HG03460 (cell line): Measurements from ENCODE around the gene SKIC2.
"Not testable (repeated sequence)": the region's sequence is repeated elsewhere in the genome, so short reads cannot be mapped to it uniquely, and the experiment has no call there.

ENCODE experiments used
- ATAC-seq: cut with Tn5 transposase; IDR thresholded peaks from one replicate; pipeline ENCODE4 v1.9.1; 2021; ENCODE audit not compliant: unreplicated experiment

Gene SKIC2

DNA sequence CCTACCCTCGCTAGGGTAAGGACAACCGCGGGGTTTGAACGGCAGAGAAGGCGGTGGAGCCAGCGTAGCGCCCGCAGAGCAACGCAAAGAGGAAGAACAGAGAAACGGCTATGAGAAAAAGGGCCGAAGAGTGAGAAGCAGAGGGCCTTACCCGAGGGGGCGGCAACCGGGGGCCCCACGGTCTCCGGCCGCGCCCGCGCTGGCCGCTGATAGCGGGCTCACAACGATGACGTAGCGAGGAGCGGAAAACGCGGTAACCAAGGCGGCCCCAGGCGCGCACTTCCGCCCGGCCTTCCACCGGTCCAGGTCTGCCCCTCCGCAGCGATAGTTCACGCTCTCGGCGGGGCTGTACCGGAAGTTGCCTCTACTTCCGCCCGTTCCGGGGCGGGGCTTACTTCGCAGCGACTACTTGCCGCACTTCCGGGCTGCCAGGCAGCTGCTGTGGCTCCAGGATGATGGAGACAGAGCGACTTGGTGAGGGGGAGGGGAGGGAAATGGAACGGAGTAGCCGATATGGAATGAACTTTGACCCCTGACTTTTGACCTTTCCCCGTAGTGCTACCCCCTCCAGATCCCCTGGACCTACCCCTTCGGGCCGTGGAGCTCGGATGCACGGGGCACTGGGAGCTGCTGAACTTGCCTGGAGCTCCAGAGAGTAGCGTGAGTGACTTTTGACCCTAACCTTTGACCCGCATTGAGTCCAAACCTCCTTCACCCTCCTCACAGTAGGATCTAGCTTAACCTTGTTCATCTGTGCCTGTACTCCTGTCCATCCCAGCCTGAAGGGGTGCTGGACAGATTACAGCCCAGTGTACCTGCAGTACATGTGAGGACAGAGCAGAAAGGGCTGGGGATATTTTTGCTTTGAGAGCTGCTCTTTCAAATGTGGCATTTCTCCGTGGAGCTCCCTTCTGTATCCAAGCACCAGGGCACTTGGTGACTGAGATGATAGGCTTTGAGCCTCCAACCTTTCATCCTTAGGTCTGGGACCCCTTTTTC lies at the start of gene SKIC2, which contains the start of gene NELFE:
Gene SKIC2 (plus strand): TSS at position 435 of the 999 bp plus-strand sequence. CDS start 18 bp downstream, at position 453.
Gene NELFE (minus strand): TSS at position 231 of the 999 bp plus-strand sequence. CDS start 525 bp downstream, outside the sequence.
- ATAC-seq, result peak; percentile 98

DNA sequence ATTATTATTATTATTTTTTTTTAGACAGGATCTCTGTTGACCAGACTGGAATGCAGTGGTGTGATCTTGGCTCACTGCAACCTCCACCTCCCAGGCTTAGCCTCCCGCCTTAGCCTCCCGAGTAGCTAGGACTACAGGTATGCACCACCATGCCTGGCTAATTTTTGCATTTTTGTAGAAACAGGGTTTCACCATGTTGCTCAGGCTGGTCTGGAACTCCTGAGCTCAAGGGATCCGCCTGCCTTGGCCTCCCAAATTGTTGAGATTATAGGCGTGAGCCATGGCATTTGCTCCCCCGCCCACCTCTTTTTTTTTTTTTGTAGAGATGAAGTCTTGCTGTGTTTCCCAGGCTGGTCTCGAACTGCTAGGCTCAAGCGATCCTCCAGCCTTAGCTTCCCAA lies 49.7 kb upstream of the SKIC2 start:
- not testable (repeated sequence) for ATAC-seq

DNA sequence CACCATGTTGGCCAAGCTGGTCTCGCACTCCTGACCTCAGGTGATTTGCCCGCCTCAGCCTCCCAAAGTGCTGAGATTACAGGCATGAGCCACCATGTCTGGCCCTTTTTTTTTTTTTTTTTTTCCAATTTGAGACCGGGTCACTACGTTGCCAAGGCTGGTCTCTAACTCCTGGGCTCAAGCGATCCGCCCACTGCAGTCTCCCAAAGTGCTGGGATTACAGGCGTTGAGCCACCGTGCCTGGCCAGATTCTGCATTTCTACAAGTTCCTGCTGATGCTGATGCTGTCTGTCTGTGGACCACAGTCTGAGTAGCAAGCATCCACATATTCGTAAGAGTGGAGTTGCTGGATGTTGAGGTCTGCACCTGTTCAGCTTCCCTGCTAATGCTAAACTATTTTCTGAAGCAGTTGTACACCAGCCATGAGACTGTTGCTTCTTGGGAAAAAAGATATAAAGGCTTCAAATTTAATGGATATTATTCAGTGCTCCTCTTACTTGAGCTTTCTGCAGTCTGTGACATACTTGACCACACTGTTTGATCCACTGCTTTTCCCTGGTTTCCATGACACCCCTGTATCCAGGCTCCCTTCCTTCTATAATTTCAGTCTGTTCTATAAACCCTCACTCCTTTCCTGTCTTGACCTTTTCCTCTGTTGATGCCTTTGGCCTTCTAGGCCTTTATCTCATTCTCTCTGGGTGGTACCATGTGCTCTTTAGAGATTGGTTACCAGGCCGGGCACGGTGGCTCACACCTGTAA lies 47.0 kb upstream of the SKIC2 start:
- no peak for ATAC-seq

DNA sequence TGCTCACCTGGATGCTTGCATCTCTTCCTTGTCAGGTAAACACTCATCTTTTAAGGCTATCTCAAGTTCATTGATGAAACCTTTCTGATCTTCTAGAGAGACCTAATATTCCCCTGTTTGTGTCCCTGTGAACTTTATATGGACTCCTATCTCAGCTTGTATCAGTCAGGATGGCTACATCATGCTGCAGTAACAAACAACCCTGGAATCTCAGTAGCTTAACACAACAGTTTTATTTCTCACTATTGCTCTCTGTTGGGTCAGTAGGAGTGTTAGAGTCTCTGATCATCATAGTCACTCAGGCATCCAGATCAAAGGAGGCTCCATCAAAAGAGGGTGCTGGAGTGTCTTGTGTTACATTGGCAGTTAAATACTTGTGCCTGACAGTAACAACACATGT lies 43.6 kb upstream of the SKIC2 start:
- no peak for ATAC-seq

DNA sequence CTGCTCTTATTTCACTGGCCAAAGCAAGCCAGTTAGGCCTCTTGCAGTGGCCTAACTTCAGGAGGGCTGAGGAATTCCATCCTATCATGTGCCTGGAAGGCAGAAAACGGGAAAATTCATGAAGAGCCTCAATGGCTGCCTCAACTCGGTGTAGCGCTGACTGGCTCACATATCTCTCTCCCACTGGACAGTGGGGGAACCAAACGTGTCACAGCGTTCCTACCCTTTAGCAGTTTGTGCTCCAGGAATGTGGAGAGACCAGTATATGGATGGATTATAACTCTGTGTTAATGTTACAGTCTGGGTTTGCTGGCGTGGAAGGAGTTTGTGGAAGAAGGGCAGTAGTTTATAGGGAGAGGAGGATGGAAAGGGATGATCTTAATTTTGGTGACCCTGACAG lies 43.2 kb upstream of the SKIC2 start:
- ATAC-seq, result no peak

DNA sequence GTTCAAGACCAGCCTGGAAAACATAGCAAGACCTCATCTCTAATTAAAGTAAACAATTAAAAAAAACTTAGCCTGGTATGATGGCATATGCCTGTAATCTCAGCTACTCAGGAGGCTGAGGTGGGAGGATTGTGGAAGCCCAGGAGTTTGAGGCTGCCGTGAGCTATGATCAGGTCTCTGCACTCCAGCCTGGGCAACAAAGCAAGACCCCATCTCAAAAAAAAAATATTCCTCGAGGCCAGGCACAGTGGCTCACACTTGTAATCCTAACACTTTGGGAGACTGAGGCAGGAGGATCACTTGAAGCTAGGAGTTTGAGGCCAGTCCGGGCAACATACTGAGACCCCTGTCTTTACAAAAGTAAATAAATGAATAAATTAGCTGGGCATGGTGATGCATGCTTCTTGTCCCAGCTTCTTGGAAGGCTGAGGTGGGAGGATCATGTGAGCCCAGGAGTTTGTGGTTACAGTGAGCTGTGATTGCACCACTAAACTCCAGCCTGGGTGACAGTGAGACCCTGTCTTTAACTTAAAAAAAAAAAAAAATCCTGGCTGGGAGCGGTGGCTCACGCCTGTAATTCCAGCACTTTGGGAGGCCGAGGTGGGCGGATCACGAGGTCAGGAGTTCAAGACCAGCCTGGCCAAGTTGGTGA lies 40.8 kb upstream of the SKIC2 start:
- no peak for ATAC-seq

DNA sequence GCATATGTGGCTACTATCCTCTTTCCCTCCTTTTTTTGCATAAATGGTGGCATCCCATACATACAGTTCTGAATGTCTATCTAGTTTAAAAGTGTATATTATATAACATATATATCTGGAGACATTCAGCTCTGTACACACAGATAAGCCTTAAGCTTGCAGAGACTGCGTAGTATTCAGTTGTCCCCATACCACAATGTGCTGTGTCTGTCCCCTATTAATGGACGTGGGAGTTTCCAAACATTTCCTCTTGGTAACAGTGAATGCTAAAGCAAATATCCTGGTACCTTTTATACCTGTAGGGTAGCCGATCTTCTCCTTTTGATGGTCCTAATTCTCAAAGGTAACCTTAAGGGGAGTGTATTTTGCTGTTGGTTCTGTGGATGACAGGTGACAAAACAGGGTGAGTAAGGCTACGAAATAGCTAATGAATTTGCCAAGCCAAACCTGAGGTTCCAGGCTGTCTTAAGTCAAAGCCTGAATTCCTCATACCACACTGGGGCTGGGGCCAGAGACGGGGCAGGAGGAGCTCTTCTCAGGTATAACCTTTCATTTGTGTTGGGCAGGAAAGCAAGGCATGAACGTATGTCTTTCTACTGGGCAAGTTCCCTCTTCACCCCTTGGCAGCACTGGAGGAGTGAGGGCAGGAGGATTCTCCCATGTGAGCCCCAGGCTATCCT lies 39.2 kb upstream of the SKIC2 start:
- ATAC-seq, result no peak

DNA sequence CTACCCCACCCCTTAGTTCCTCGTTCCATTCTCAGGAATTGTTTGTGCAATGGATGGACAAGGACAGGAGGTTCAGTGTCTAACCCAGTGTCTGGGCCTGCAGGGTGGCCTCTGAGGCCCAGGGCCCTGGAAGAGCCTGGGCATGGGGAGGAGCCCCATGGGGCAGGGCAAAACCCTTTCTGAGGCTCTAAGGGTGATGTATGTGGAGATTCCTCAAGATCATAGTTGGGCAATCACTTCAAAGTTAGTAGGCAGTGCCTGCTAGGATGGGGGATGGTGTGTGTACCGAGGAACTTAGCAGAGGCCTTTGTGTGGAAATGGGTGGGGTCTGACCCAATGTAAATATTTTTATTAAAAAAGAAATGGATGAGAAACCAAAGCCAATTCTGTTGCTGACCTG lies 38.2 kb upstream of the SKIC2 start:
- ATAC-seq, result no peak

DNA sequence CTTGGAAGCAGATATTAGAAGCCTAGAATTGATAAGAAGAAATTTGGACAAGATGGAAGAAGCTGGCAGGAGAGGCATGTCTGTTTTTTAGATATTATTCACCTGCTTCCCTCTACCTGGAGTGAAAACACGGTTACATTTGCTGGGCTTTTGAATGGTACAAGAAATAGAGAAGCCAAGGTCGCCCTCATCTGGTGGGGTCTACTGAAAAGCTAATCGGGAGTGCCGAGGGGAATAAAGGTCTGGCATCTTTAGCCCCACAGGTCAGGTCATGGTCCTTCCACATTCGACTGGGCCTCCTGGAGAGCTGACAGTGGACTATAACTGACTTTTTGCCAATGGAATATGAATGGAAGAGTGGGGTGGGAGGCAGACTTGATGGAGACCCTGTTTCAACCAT lies 36.0 kb upstream of the SKIC2 start:
- ATAC-seq, result no peak

DNA sequence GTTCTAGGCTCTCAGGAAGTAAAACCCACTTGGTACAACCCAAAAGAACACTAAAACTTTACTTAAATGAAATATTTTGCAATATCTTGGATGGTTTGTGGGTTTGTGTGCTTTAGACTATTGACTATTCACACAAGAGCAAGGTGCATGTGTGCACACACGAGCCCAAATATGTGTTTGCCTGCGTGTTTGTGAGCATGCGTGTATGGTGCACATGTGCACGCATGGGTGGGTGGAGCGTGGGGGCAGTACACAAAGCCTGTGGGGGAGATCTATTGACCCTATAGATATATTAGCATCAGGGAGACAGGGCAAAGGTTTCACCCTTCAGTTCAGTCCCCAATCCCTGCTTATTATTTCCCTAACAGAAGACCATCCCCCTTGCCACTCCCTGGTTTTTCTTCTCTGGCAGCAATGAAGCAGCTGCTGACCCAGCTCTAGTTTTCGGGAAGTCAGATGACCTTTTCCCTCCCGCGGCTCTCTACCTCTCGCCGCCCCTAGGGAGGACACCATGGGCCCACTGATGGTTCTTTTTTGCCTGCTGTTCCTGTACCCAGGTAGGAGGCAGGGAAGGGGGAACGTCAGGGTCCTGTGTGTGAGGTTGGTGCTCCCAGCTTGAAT lies 31.6 kb upstream of the SKIC2 start, which contains the start of gene C2:
Gene C2 (plus strand): TSS at position 476 of the 621 bp plus-strand sequence. CDS start 36 bp downstream, at position 512.
- no peak for ATAC-seq

DNA sequence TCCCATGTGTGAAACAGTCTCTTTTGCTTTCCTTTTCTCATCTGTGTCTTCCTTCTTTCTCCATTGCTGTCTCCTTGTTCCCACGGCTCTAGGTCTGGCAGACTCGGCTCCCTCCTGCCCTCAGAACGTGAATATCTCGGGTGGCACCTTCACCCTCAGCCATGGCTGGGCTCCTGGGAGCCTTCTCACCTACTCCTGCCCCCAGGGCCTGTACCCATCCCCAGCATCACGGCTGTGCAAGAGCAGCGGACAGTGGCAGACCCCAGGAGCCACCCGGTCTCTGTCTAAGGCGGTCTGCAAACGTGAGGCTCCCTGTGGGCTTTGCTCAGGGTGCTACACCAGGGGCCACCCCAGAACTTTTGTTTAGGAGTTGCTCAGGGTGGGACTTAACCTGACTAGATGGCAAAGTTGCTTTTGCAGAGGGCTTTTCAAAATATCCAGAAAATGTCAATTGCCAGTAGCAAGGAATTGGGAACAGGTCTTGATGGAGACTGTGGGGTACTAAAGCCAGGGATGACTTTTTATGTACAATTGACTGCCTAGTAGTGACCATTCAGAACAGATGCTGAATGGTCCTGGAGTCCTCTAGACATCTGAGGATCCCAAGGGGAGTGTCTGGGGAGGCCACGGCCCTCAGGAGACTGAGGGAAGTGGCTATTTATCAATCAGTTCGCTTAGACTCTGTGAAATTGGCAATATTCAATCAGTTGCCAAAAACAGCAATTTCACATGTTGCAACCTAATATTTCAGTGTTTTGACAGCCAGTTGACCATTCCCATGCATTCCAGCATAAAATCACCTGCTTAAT lies 30.9 kb upstream of the SKIC2 start:
- ATAC-seq, result no peak

DNA sequence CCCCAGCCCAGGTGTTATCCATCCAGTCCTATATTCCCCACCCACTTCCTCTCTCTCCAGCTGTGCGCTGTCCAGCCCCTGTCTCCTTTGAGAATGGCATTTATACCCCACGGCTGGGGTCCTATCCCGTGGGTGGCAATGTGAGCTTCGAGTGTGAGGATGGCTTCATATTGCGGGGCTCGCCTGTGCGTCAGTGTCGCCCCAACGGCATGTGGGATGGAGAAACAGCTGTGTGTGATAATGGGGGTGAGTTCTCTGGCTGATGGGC lies 30.4 kb upstream of the SKIC2 start:
- ATAC-seq, result no peak

DNA sequence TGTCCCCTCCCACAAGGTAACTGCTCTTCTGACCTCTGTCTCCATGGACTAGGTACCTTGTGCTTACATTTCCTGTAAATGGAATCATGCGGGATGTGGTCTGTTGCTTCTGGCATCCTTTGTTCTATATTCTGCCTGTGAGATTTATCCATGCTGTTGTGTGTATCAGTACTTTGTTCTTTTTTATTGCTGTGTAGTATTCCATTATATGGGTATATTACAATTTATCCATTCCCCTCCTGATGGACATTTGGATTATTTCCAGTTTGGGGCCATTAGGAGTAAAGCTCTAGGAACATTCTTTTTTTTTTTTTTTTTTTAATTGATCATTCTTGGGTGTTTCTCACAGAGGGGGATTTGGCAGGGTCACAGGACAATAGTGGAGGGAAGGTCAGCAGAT lies 28.0 kb upstream of the SKIC2 start:
- ATAC-seq, result no peak

DNA sequence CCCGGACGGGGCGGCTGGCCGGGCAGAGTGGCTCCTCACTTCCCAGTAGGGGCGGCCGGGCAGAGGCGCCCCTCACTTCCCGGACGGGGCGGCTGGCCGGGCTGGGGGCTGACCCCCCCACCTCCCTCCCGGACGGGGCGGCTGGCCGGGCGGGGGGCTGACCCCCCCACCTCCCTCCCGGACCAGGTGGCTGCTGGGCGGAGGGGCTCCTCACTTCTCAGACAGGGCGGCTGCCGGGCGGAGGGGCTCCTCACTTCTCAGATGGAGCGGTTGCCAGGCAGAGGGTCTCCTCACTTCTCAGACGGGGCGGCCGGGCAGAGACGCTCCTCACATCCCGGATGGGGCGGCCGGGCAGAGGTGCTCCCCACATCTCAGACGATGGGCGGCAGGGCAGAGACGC lies 26.8 kb upstream of the SKIC2 start:
- not testable (repeated sequence) for ATAC-seq

DNA sequence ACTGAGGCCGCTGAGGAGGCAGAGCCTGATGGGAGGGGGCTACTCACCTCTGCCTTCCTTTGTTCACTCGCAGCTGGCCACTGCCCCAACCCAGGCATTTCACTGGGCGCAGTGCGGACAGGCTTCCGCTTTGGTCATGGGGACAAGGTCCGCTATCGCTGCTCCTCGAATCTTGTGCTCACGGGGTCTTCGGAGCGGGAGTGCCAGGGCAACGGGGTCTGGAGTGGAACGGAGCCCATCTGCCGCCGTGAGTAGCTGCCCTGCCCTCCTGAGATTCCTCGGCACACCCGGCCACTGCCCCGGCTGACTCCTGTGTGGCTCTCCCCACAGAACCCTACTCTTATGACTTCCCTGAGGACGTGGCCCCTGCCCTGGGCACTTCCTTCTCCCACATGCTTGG lies 25.4 kb upstream of the SKIC2 start:
- no peak for ATAC-seq

DNA sequence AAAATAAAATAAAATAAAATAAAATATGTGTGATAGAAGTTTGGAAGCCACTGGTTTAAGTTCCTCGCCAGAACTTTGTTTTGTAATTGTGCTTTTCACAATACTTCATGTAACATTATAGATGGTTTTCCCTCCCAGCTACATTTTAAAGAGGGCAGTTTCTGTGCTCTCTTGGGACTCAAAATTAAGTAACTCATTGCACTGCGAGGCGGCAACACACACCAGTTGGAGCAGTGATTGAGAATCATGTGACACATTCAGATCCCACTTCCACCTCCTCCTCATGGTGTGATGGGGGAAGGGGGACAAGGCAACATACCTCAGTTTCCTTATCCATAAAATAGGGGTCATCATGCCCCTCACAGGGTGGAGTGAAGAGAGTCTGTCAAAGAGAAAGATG lies 24.0 kb upstream of the SKIC2 start:
- no peak for ATAC-seq

DNA sequence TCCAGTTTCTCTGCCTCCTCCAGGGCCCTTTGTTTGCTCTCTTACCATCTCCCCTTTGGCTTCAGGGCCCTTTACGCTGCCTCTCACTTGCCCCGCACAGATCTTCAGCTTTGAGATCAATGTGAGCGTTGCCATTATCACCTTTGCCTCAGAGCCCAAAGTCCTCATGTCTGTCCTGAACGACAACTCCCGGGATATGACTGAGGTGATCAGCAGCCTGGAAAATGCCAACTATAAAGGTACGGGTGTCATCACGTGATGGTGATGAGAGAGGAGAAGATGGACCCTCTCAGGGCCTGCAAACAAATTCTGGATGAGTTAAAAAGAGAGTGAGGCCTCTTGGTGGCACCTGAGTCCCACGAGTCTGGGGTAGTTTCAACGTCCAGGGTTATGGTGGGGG lies 23.2 kb upstream of the SKIC2 start:
- ATAC-seq, result no peak

DNA sequence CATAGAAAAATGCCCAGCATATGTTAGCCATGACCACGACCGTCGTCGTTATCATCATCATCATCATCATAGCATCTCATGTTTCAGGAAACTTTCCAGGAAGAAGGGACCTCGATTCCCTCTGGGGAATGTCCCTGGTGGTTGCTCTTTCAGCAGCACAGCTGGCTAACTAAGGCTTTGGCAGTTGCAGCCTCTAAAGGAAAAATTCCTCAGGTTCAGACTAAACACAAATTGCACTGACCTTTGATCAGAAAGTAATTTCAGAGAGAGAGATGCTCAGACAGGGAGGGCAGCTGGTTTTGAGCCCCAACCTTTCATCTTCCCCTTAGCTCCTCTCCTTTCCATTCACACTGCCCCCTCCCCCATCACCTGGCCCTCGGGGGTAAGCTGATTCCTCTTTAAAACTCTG lies 18.7 kb upstream of the SKIC2 start:
- no peak for ATAC-seq

DNA sequence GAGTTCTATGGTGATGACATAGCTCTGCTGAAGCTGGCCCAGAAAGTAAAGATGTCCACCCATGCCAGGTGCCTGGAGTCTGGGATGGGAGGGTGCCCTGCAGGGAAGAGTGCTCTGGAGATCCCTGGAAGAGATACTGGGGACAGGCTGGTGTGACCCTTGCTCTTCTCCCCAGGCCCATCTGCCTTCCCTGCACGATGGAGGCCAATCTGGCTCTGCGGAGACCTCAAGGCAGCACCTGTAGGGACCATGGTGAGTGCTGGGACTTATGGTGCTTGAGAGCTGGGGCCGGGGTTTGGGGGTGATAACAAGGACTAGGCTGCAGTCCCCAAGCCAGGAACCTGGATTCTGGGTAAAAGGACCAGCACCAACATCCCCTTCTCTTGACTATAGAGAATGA lies 15.2 kb upstream of the SKIC2 start:
- ATAC-seq, result no peak

DNA sequence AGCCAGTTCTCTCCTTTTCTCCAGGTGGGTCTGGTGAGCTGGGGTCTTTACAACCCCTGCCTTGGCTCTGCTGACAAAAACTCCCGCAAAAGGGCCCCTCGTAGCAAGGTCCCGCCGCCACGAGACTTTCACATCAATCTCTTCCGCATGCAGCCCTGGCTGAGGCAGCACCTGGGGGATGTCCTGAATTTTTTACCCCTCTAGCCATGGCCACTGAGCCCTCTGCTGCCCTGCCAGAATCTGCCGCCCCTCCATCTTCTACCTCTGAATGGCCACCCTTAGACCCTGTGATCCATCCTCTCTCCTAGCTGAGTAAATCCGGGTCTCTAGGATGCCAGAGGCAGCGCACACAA lies 13.8 kb upstream of the SKIC2 start:
- ATAC-seq, result no peak
